ENCODE measurements around the gene CLDN3. TPM values are rescaled to one million over a fixed set of nuclear protein-coding genes. Genes with fewer than 3 reads are reported as not detected.
"Not testable (repeated sequence)": the region's sequence is repeated elsewhere in the genome, so short reads cannot be mapped to it uniquely, and the experiment has no call there.

Gene CLDN3
- total RNA-seq, 1 experiment from 2014 or later: not detected

GRCh38 chr7:73737491-73738219 is 32.4 kb downstream of the CLDN3 start:
- DNase-seq (ENCODE audit: low read depth in 1 of 2, low spot score in 2 of 2): no peak
- H3K4me1 ChIP-seq (replicated peaks): peaks cover 25% of the 10 kb centered on the region
- H3K27me3 ChIP-seq (replicated peaks): no peaks in the 10 kb centered on the region
- no peaks in the 10 kb centered on the region for H3K9me3 ChIP-seq (replicated peaks)
- no peak overlapping the region for H3K27ac ChIP-seq
- H3K36me3 ChIP-seq: peaks cover 32% of the 10 kb centered on the region
- H3K4me3 ChIP-seq: peak overlapping the region; percentile 61

- Histone ChIP-seq H3K27ac (no peak overlapping the region), H3K4me3 (no peak overlapping the region), H3K9me3 (replicated peaks) (no peaks in the 10 kb centered on the region), H3K4me1 (replicated peaks) (peaks cover 25% of the 10 kb centered on the region), H3K36me3 (peaks cover 32% of the 10 kb centered on the region), H3K27me3 (replicated peaks) (no peaks in the 10 kb centered on the region)
- DNase-seq (ENCODE audit: low read depth in 1 of 2, low spot score in 2 of 2): no peak
These were observed 33.2 kb downstream of the CLDN3 start for GRCh38 chr7:73736885-73737284.

GRCh38 chr7:73735528-73735905 is 34.6 kb downstream of the CLDN3 start:
- H3K36me3 ChIP-seq: peaks cover 32% of the 10 kb centered on the region
- H3K4me1 ChIP-seq (replicated peaks): peaks cover 25% of the 10 kb centered on the region
- no peak for DNase-seq (ENCODE audit: low read depth in 1 of 2, low spot score in 2 of 2)
- no peaks in the 10 kb centered on the region for H3K9me3 ChIP-seq (replicated peaks)
- no peak overlapping the region for H3K27ac ChIP-seq
- no peaks in the 10 kb centered on the region for H3K27me3 ChIP-seq (replicated peaks)
- no peak overlapping the region for H3K4me3 ChIP-seq

DNA sequence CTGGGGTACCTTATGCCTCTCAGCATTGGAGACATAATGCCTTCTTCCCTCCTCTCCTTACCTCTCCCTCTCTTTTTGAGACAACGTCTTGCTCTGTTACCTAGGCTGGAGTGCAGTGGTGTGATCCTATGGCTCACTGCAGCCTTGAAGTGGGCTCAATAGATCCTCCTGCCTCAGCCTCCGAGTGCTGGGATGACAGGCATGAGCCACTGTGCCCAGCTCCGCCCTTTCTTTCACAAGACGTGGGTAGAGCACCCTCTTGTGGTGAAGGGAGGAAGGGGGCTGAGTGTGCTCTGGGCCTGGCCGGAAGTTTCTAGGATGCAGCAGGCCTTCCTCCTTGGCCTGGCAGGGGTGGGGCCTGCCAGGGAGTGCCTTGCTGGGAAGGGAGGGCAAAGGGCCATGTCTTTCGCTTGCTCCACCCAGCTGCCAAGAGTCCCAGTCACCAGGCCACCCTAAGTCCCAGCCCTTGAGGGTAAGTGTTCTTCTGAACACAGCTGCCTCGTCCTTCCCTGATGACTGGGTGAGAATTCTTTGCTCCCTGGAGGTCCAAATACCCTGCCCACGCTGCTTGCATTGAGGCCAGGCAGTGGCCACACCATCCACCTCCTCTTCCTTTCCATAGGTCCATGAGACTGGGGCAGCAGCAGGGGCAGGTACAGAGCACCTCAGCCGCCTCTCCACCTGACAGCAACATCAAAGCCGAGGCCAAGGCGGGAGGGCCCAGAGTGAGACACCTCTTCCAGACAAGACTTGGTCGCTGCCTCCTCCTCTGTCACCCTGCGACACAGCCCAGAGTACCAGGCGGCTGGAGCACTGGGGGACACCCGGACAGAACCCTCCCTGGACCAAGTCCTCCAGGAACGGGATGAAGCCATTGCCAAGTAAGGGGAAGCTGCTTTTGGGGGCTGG is 35.2 kb downstream of the CLDN3 start:
- Histone ChIP-seq H3K4me1 (replicated peaks) (peaks cover 25% of the 10 kb centered on the region), H3K27me3 (replicated peaks) (no peaks in the 10 kb centered on the region), H3K4me3 (no peak overlapping the region), H3K9me3 (replicated peaks) (no peaks in the 10 kb centered on the region), H3K36me3 (peaks cover 32% of the 10 kb centered on the region), H3K27ac (peak overlapping the region; percentile 23; the same call in 1 of the 2 replicates)
- DNase-seq (ENCODE audit: low read depth in 1 of 2, low spot score in 2 of 2): peak; percentile 88 to 95

- no peaks in the 10 kb centered on the region for H3K9me3 ChIP-seq (replicated peaks)
- H3K36me3 ChIP-seq: peaks cover 23% of the 10 kb centered on the region
- H3K27ac ChIP-seq: no peak overlapping the region
- peaks cover 15% of the 10 kb centered on the region for H3K4me1 ChIP-seq (replicated peaks)
- no peak overlapping the region for H3K4me3 ChIP-seq
- H3K27me3 ChIP-seq (replicated peaks): no peaks in the 10 kb centered on the region
- DNase-seq (ENCODE audit: low read depth in 1 of 2, low spot score in 2 of 2): no peak
These were observed 37.7 kb downstream of the CLDN3 start for GRCh38 chr7:73732397-73732796.

- H3K4me3 ChIP-seq: no peak overlapping the region
- DNase-seq (ENCODE audit: low read depth in 1 of 2, low spot score in 2 of 2): no peak
- no peaks in the 10 kb centered on the region for H3K9me3 ChIP-seq (replicated peaks)
- H3K36me3 ChIP-seq: peaks cover 4% of the 10 kb centered on the region; the same call in 1 of the 2 replicates
- H3K4me1 ChIP-seq (replicated peaks): peaks cover 16% of the 10 kb centered on the region
- no peak overlapping the region for H3K27ac ChIP-seq
- no peaks in the 10 kb centered on the region for H3K27me3 ChIP-seq (replicated peaks)
These were observed 39.6 kb downstream of the CLDN3 start for GRCh38 chr7:73730485-73730884.

DNA sequence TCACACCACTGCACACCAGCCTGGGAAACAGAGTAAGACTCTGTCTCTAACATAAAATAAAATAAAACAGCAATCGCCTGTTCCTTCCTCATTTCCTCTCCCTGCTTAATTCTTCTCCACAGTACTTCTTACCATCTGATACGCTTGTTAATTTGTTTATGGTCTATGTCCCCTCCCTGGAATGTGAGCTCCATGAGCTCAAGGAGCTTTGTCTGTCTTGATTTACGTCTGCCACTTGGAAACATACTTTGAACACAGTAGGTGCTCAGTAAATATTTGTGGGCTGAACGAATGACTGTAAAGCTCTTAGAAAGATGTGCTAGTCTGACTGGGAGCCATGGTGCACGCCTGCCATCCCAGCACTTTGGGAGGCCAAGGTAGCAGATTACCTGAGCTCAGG is 41.5 kb downstream of the CLDN3 start:
- Histone ChIP-seq H3K27me3 (replicated peaks) (no peaks in the 10 kb centered on the region), H3K4me1 (replicated peaks) (peaks cover 7% of the 10 kb centered on the region), H3K4me3 (no peak overlapping the region), H3K27ac (no peak overlapping the region), H3K9me3 (replicated peaks) (no peaks in the 10 kb centered on the region), H3K36me3 (no peaks in the 10 kb centered on the region)
- no peak for DNase-seq (ENCODE audit: low read depth in 1 of 2, low spot score in 2 of 2)

GRCh38 chr7:73727952-73728351 is 42.1 kb downstream of the CLDN3 start:
- peak in 1 of 2 experiments; percentile 25 for DNase-seq (ENCODE audit: low read depth in 1 of 2, low spot score in 2 of 2)
- Histone ChIP-seq H3K36me3 (no peaks in the 10 kb centered on the region), H3K4me1 (replicated peaks) (peaks cover 7% of the 10 kb centered on the region)

GRCh38 chr7:73726083-73726466 is 44.0 kb downstream of the CLDN3 start:
- H3K36me3 ChIP-seq: no peaks in the 10 kb centered on the region
- no peak for DNase-seq (ENCODE audit: low read depth in 1 of 2, low spot score in 2 of 2)
- H3K9me3 ChIP-seq (replicated peaks): no peaks in the 10 kb centered on the region
- H3K27me3 ChIP-seq (replicated peaks): no peaks in the 10 kb centered on the region
- no peak overlapping the region for H3K4me3 ChIP-seq
- H3K27ac ChIP-seq: no peak overlapping the region
- H3K4me1 ChIP-seq (replicated peaks): peaks cover 7% of the 10 kb centered on the region

More at GRCh38 chr7:73727952-73728351, 42.1 kb downstream of the CLDN3 start:
- H3K27ac ChIP-seq: no peak overlapping the region
- no peaks in the 10 kb centered on the region for H3K27me3 ChIP-seq (replicated peaks)
- no peaks in the 10 kb centered on the region for H3K9me3 ChIP-seq (replicated peaks)
- no peak overlapping the region for H3K4me3 ChIP-seq

DNA sequence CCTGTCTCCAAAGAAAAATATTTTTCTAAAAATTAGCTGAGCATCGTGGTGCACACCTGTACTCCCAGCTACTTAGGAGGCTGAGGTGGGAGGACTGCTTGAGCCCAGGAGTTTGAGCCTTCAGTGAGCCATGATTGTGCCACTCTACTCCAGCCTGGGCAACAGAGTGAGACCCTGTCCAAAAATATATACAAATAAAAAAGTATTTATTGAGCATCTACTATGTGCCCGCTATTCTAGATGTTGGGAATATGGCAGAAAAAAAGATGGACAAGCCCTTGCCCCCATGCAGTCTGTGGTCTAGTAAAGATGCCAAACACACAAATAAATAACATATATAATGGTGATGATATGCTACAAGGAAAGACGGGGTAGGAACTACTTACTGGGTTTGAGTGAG is 46.3 kb downstream of the CLDN3 start:
- Histone ChIP-seq H3K36me3 (no peaks in the 10 kb centered on the region), H3K27me3 (replicated peaks) (no peaks in the 10 kb centered on the region), H3K9me3 (replicated peaks) (no peaks in the 10 kb centered on the region), H3K4me3 (no peak overlapping the region), H3K4me1 (replicated peaks) (peaks cover 16% of the 10 kb centered on the region), H3K27ac (no peak overlapping the region)
- no peak for DNase-seq (ENCODE audit: low read depth in 1 of 2, low spot score in 2 of 2)

GRCh38 chr7:73722785-73723184 is 47.3 kb downstream of the CLDN3 start:
- no peak overlapping the region for H3K27ac ChIP-seq
- no peaks in the 10 kb centered on the region for H3K27me3 ChIP-seq (replicated peaks)
- H3K36me3 ChIP-seq: no peaks in the 10 kb centered on the region
- no peak overlapping the region for H3K4me3 ChIP-seq
- no peaks in the 10 kb centered on the region for H3K9me3 ChIP-seq (replicated peaks)
- H3K4me1 ChIP-seq (replicated peaks): peaks cover 22% of the 10 kb centered on the region
- no peak for DNase-seq (ENCODE audit: low read depth in 1 of 2, low spot score in 2 of 2)

- H3K27ac ChIP-seq; H3K9me3 ChIP-seq (replicated peaks); H3K4me3 ChIP-seq; H3K27me3 ChIP-seq (replicated peaks); DNase-seq (ENCODE audit: low read depth in 1 of 2, low spot score in 2 of 2); H3K36me3 ChIP-seq: not testable (repeated sequence)
- H3K4me1 ChIP-seq (replicated peaks): peaks cover 25% of the 10 kb centered on the region
These were observed 47.9 kb downstream of the CLDN3 start for GRCh38 chr7:73722182-73722581.

GRCh38 chr7:73721377-73721817 is 48.7 kb downstream of the CLDN3 start:
- DNase-seq (ENCODE audit: low read depth in 1 of 2, low spot score in 2 of 2): no peak
- H3K4me3 ChIP-seq: no peak overlapping the region

DNA sequence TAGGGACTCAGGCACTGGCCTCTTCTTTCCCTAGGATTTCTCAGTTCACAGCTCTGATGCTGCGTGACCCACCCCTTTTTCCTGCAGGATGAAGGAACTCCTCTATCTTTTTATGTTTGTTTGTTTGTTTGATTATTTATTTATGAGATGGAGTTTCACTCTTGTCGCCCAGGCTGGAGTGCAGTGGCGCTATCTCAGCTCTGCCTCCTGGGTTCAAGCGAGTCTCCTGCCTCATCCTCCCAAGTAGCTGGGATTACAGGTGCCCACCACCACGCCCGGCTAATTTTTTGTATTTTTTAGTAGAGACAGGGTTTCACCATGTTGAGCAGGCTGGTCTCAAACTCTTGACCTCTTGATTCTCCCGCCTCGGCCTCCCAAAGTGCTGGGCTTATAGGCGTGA is 49.6 kb downstream of the CLDN3 start:
- H3K27ac ChIP-seq; H3K4me3 ChIP-seq; H3K36me3 ChIP-seq; H3K27me3 ChIP-seq (replicated peaks); H3K9me3 ChIP-seq (replicated peaks); DNase-seq (ENCODE audit: low read depth in 1 of 2, low spot score in 2 of 2): not testable (repeated sequence)
- peaks cover 41% of the 10 kb centered on the region for H3K4me1 ChIP-seq (replicated peaks)

More at GRCh38 chr7:73721377-73721817, 48.7 kb downstream of the CLDN3 start:
- no peak overlapping the region for H3K27ac ChIP-seq
- no peaks in the 10 kb centered on the region for H3K27me3 ChIP-seq (replicated peaks)
- H3K36me3 ChIP-seq: peaks cover 4% of the 10 kb centered on the region
- H3K9me3 ChIP-seq (replicated peaks): no peaks in the 10 kb centered on the region
- peaks cover 32% of the 10 kb centered on the region for H3K4me1 ChIP-seq (replicated peaks)
